Panc1 (cell line): Measurements from ENCODE around the gene CLDN6.

ENCODE experiments used
- POLR2AphosphoS5 ChIP-seq: IDR thresholded peaks from 2 replicates; pipeline ENCODE4 v1.6.1; 2012; ENCODE audit warnings: mild to moderate bottlenecking, low read depth, low read length, moderate library complexity
- SIN3A ChIP-seq: IDR thresholded peaks from 2 replicates; pipeline ENCODE4 v1.6.1; 2012; ENCODE audit warnings: low read depth, mild to moderate bottlenecking, low read length, moderate library complexity, borderline replicate concordance; ENCODE audit not compliant: insufficient read depth
- TCF7L2 ChIP-seq: IDR thresholded peaks from 2 replicates; pipeline ENCODE4 v1.6.1; 2011; ENCODE audit warnings: mild to moderate bottlenecking, low read depth, low read length, inconsistent platforms
- TF ChIP-seq, protein P1 (sequence below): fragments of 450-650 bp; IDR thresholded peaks from 2 replicates; pipeline ENCODE4 v1.5.1; 2017; ENCODE audit warnings: mild to moderate bottlenecking
- TF ChIP-seq, protein P2 (sequence below), 2 experiments: IDR thresholded peaks; 2 replicates each; pipeline ENCODE4 v1.6.1; 2011 to 2012; ENCODE audit warnings: low read depth in 2 of 2, control low read depth in 1 of 2, low read length in 1 of 2, mild to moderate bottlenecking in 1 of 2, moderate library complexity in 1 of 2; ENCODE audit not compliant: insufficient read depth in 1 of 2

DNA sequence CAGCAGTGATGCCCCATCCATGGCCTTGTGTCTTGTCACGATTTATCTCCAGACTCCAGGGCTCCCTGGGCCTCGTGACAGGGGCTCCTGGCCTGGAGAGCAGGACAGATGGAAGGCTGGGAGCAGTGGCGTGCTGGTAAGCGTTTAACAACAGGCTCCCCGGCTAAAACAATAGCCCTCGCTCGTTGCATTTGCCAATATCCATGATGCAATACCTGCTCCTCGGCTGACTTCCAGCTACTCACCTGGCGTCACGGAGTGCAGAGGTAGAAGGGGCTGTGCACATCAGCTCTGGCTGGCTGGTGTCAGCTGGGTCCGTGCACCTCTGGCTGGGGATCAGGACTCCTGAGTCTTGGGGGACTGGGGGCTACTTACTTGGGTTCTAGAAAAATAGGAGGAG, 20.3 kb upstream of the CLDN6 start:
- TF ChIP-seq, protein P1, sequence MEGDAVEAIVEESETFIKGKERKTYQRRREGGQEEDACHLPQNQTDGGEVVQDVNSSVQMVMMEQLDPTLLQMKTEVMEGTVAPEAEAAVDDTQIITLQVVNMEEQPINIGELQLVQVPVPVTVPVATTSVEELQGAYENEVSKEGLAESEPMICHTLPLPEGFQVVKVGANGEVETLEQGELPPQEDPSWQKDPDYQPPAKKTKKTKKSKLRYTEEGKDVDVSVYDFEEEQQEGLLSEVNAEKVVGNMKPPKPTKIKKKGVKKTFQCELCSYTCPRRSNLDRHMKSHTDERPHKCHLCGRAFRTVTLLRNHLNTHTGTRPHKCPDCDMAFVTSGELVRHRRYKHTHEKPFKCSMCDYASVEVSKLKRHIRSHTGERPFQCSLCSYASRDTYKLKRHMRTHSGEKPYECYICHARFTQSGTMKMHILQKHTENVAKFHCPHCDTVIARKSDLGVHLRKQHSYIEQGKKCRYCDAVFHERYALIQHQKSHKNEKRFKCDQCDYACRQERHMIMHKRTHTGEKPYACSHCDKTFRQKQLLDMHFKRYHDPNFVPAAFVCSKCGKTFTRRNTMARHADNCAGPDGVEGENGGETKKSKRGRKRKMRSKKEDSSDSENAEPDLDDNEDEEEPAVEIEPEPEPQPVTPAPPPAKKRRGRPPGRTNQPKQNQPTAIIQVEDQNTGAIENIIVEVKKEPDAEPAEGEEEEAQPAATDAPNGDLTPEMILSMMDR, result no peak
- TF ChIP-seq, protein P2, sequence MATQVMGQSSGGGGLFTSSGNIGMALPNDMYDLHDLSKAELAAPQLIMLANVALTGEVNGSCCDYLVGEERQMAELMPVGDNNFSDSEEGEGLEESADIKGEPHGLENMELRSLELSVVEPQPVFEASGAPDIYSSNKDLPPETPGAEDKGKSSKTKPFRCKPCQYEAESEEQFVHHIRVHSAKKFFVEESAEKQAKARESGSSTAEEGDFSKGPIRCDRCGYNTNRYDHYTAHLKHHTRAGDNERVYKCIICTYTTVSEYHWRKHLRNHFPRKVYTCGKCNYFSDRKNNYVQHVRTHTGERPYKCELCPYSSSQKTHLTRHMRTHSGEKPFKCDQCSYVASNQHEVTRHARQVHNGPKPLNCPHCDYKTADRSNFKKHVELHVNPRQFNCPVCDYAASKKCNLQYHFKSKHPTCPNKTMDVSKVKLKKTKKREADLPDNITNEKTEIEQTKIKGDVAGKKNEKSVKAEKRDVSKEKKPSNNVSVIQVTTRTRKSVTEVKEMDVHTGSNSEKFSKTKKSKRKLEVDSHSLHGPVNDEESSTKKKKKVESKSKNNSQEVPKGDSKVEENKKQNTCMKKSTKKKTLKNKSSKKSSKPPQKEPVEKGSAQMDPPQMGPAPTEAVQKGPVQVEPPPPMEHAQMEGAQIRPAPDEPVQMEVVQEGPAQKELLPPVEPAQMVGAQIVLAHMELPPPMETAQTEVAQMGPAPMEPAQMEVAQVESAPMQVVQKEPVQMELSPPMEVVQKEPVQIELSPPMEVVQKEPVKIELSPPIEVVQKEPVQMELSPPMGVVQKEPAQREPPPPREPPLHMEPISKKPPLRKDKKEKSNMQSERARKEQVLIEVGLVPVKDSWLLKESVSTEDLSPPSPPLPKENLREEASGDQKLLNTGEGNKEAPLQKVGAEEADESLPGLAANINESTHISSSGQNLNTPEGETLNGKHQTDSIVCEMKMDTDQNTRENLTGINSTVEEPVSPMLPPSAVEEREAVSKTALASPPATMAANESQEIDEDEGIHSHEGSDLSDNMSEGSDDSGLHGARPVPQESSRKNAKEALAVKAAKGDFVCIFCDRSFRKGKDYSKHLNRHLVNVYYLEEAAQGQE (IDR thresholded peaks at IDR 0.05; ENCODE audit: insufficient read depth in 1 of 2, low read depth in 2 of 2, low read length in 1 of 2), result no peak
- TF ChIP-seq POLR2AphosphoS5 (no peak), TCF7L2 (no peak), SIN3A (no peak)
